ENCODE results near the gene SLC38A10.
A peak's percentile ranks its signal among the peaks of the same experiment; 100 is the strongest.

Gene SLC38A10

DNA sequence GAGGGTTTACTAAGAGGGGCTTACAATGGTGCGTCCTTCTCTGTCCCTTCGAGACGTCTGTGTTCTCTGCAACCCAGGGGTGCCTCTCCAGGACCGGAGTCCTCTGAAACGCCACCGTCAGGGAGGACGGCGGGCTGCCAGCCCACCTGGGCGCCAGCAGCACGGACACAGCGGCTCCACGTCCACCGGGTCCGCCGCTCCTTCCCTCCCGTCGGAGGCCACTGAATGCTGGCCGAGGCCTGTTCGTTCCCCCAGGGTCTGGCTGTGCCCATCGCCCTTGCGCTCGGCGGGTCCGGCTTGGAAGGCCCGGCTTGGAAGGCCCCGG, 56.7 kb downstream of the SLC38A10 start:
- peaks cover 37% of the 10 kb centered on the region for H3K4me1 ChIP-seq (ENCODE audit: insufficient read depth, low read length, severe bottlenecking)
- peak overlapping the region; percentile 90 for H3K9ac ChIP-seq (ENCODE audit: low read length)
- H3K27ac ChIP-seq (ENCODE audit: low read depth, low read length, poor library complexity, severe bottlenecking): no peak overlapping the region
- TF ChIP-seq, protein P1, sequence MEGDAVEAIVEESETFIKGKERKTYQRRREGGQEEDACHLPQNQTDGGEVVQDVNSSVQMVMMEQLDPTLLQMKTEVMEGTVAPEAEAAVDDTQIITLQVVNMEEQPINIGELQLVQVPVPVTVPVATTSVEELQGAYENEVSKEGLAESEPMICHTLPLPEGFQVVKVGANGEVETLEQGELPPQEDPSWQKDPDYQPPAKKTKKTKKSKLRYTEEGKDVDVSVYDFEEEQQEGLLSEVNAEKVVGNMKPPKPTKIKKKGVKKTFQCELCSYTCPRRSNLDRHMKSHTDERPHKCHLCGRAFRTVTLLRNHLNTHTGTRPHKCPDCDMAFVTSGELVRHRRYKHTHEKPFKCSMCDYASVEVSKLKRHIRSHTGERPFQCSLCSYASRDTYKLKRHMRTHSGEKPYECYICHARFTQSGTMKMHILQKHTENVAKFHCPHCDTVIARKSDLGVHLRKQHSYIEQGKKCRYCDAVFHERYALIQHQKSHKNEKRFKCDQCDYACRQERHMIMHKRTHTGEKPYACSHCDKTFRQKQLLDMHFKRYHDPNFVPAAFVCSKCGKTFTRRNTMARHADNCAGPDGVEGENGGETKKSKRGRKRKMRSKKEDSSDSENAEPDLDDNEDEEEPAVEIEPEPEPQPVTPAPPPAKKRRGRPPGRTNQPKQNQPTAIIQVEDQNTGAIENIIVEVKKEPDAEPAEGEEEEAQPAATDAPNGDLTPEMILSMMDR (IDR thresholded peaks at IDR 0.05; ENCODE audit: low read length): no peak
- TF ChIP-seq EZH2 (IDR thresholded peaks at IDR 0.05; ENCODE audit: borderline replicate concordance, low read length): no peak
- no peaks in the 10 kb centered on the region for H3K27me3 ChIP-seq (ENCODE audit: insufficient read depth, low read length)
- peaks cover 14% of the 10 kb centered on the region for H3K36me3 ChIP-seq (ENCODE audit: insufficient read depth, low read length)
- H3K4me2 ChIP-seq (ENCODE audit: low read length): peak overlapping the region; percentile 74
- no peaks in the 10 kb centered on the region for H3K9me2 ChIP-seq (ENCODE audit: low read depth, low read length)
- peak overlapping the region; percentile 88 for H3K4me3 ChIP-seq (ENCODE audit: low read depth, low read length, poor library complexity, severe bottlenecking)
- peaks cover 7% of the 10 kb centered on the region; the same call in 1 of the 2 replicates for H3K79me2 ChIP-seq (ENCODE audit: insufficient read depth, low read length)
- H3K9me3 ChIP-seq (ENCODE audit: low read length): no peaks in the 10 kb centered on the region
- H4K20me1 ChIP-seq (ENCODE audit: insufficient read depth, low read length): no peaks in the 10 kb centered on the region
- H2AFZ ChIP-seq (ENCODE audit: low read length): no peak overlapping the region
- H3F3A ChIP-seq (ENCODE audit: insufficient read depth, low read length): no peaks in the 10 kb centered on the region

DNA sequence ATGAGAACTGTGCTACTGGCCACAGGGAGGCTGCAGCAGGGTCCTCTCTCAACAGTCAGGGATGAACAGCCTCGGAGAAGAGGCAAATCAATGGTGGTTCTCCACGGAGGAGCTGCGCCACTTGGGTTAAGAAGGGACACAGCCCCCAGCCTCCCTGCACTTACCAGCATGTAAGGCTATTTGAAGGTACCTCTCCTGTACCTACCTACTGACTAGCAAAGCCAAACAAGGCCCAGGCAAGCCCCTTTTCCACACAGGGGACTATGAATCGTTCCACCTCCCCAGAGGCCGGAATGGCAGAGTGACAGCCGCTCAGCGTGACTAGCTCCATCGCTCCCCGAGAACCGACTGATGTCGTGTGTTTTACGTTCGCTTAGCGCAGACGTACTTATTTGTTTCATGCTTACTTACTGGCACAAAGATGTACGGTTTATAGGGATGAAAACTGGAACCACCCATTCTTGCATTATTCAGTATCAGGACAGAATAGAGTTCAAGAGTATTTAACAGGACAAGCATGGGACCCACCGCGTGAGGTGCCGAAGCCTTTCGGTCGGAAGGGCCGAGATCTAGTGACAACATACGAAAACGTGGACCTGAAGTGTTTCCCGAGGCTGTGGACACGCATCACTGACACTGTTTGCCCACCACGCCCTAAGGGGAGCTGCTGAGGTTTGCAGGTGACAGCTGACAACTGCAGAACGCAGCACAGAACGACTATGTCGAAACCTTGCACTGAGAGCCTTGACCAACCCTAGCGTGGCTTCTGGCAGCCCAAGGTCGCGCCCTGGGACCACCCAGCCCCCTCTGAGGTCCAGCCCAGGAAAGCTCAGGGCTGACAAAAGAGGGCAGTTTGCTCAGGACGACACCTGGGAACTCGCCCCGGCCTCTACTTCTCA, 57.3 kb downstream of the SLC38A10 start:
- no peaks in the 10 kb centered on the region for H3K27me3 ChIP-seq (ENCODE audit: insufficient read depth, low read length)
- no peak for TF ChIP-seq EZH2 (IDR thresholded peaks at IDR 0.05; ENCODE audit: borderline replicate concordance, low read length)
- TF ChIP-seq, protein P1 (IDR thresholded peaks at IDR 0.05; ENCODE audit: low read length): no peak
- H3K9me3 ChIP-seq (ENCODE audit: low read length): no peaks in the 10 kb centered on the region
- peak overlapping the region; percentile 88 for H3K4me3 ChIP-seq (ENCODE audit: low read depth, low read length, poor library complexity, severe bottlenecking)
- no peak overlapping the region for H2AFZ ChIP-seq (ENCODE audit: low read length)
- H3F3A ChIP-seq (ENCODE audit: insufficient read depth, low read length): no peaks in the 10 kb centered on the region
- peak overlapping the region; percentile 74 for H3K4me2 ChIP-seq (ENCODE audit: low read length)
- H3K36me3 ChIP-seq (ENCODE audit: insufficient read depth, low read length): peaks cover 12% of the 10 kb centered on the region
- H3K9me2 ChIP-seq (ENCODE audit: low read depth, low read length): no peaks in the 10 kb centered on the region
- peaks cover 37% of the 10 kb centered on the region for H3K4me1 ChIP-seq (ENCODE audit: insufficient read depth, low read length, severe bottlenecking)
- peaks cover 7% of the 10 kb centered on the region; the same call in 1 of the 2 replicates for H3K79me2 ChIP-seq (ENCODE audit: insufficient read depth, low read length)
- H3K9ac ChIP-seq (ENCODE audit: low read length): peak overlapping the region; percentile 90
- no peak overlapping the region for H3K27ac ChIP-seq (ENCODE audit: low read depth, low read length, poor library complexity, severe bottlenecking)
- H4K20me1 ChIP-seq (ENCODE audit: insufficient read depth, low read length): no peaks in the 10 kb centered on the region

DNA sequence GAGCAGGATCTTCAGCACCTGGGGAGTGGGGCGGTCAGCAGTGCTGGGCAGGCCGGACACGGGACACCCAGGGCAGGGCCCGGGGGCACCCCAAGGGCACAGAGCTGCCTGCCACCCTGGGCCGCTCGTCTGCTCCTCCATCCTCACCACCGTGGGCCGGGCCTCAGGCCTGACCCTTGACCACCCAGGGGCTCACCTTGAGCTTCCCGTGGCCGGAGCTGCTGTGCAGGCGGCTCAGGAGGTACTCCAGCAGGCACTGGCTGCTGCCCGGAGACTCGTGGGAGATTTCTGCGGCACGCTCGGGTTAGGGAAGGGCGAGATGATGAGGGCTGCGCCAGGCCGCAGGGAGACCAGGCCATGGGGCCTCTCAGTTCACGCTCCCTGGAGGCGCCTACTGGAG, 58.3 kb downstream of the SLC38A10 start:
- Histone ChIP-seq H3K4me1 (ENCODE audit: insufficient read depth, low read length, severe bottlenecking) (peaks cover 31% of the 10 kb centered on the region), H3K27me3 (ENCODE audit: insufficient read depth, low read length) (no peaks in the 10 kb centered on the region), H3K4me2 (ENCODE audit: low read length) (no peak overlapping the region), H3K36me3 (ENCODE audit: insufficient read depth, low read length) (peaks cover 7% of the 10 kb centered on the region), H3K9me2 (ENCODE audit: low read depth, low read length) (no peaks in the 10 kb centered on the region), H3F3A (ENCODE audit: insufficient read depth, low read length) (no peaks in the 10 kb centered on the region), H3K9me3 (ENCODE audit: low read length) (no peaks in the 10 kb centered on the region), H2AFZ (ENCODE audit: low read length) (no peak overlapping the region), H3K9ac (ENCODE audit: low read length) (no peak overlapping the region), H3K4me3 (ENCODE audit: low read depth, low read length, poor library complexity, severe bottlenecking) (no peak overlapping the region), H4K20me1 (ENCODE audit: insufficient read depth, low read length) (no peaks in the 10 kb centered on the region), H3K79me2 (ENCODE audit: insufficient read depth, low read length) (peaks cover 7% of the 10 kb centered on the region; the same call in 1 of the 2 replicates), H3K27ac (ENCODE audit: low read depth, low read length, poor library complexity, severe bottlenecking) (no peak overlapping the region)
- no peak for TF ChIP-seq EZH2 (IDR thresholded peaks at IDR 0.05; ENCODE audit: borderline replicate concordance, low read length)

Measured in OCI-LY1 (cell line).